ENCODE data around the gene SUPT6H. TPM values are rescaled to one million over a fixed set of nuclear protein-coding genes. Genes with fewer than 3 reads are reported as not detected.
A peak's percentile ranks its signal among the peaks of the same experiment; 100 is the strongest.

The SUPT6H gene
- total RNA-seq, 2 donors from 2014 or later: 40.1 to 47.1 TPM

- peaks cover 15% of the 10 kb centered on the region for H3K36me3 ChIP-seq
- no peaks in the 10 kb centered on the region for H3K27me3 ChIP-seq
- intact Hi-C loops (cut with DNase I): loop anchor here (5.0 to 10.0 kb wide), 2 partner anchors 44 to 83 kb away; partner anchors contain the start of genes NEK8, SPAG5 and TLCD1
- H3K4me1 ChIP-seq: peaks cover 7% of the 10 kb centered on the region
- TF ChIP-seq, protein P1, sequence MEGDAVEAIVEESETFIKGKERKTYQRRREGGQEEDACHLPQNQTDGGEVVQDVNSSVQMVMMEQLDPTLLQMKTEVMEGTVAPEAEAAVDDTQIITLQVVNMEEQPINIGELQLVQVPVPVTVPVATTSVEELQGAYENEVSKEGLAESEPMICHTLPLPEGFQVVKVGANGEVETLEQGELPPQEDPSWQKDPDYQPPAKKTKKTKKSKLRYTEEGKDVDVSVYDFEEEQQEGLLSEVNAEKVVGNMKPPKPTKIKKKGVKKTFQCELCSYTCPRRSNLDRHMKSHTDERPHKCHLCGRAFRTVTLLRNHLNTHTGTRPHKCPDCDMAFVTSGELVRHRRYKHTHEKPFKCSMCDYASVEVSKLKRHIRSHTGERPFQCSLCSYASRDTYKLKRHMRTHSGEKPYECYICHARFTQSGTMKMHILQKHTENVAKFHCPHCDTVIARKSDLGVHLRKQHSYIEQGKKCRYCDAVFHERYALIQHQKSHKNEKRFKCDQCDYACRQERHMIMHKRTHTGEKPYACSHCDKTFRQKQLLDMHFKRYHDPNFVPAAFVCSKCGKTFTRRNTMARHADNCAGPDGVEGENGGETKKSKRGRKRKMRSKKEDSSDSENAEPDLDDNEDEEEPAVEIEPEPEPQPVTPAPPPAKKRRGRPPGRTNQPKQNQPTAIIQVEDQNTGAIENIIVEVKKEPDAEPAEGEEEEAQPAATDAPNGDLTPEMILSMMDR (IDR thresholded peaks at IDR 0.05): no peak
- no peak overlapping the region for H3K4me3 ChIP-seq
- H3K9me3 ChIP-seq: no peaks in the 10 kb centered on the region
- no peak overlapping the region for H3K27ac ChIP-seq
- no peak overlapping the region for H3K9ac ChIP-seq (ENCODE audit: low read depth in 2 of 2, low read length in 2 of 2)
- DNase-seq: no peak
Observed at GRCh38 chr17:28641579-28641978, 20.4 kb upstream of the SUPT6H start.

GRCh38 chr17:28643983-28644786 is 17.8 kb upstream of the SUPT6H start:
- TF ChIP-seq, protein P1 (IDR thresholded peaks at IDR 0.05): peak; percentile 63
- Histone ChIP-seq H3K4me1 (peaks cover 7% of the 10 kb centered on the region), H3K4me3 (peak overlapping the region; percentile 83), H3K27me3 (no peaks in the 10 kb centered on the region), H3K36me3 (peaks cover 8% of the 10 kb centered on the region), H3K9me3 (no peaks in the 10 kb centered on the region), H3K9ac (ENCODE audit: low read depth in 2 of 2, low read length in 2 of 2) (peak overlapping the region; percentile 77 to 95), H3K27ac (peak overlapping the region; percentile 97)
- DNase-seq: peak; percentile 60
- intact Hi-C loops (cut with DNase I): loop anchor here (5.0 to 10.0 kb wide), 2 partner anchors 47 to 81 kb away; partner anchors contain the start of genes NEK8, SPAG5 and TLCD1

DNA sequence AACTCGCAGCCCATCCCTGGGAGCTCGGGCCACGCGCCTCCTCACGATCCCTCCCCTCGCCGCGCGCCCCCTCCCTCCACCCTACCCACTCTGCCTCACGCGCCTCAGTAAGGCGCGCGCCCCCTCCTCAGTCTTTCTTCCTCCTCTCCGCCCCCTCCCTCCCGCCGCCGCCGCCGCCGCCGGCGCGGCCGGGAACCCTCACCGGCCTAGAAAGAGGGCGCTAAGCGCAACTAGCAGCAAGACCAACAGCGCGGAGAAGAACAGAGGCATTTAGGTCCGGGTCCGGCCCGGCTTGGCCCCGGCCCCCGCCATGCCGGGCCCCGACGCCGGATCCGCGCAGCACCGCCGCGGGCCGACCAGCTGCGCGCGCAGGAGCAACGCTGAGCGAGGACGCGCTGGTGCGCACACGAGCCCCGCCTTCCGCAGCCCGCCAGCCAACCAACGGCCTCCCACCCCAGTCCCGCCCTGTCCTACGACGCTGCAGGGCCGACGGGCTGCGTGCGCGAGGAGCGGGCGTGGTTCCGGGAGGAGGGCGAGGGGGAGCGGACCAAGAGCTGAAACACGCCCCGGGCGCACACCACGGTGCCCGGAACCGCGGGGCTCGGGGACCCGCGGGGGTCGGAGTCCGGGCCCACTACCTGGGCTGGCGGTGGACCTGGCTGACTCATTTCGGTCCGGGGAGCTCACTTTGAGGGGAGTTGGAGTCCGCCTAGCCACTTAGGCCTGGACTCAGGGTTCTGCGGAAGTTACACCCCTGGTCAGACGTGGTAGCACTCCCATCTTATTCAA is 17.0 kb upstream of the SUPT6H start, which contains the start of gene BLTP2:
Gene BLTP2 (minus strand): TSS at position 372 of the 789 bp plus-strand sequence. CDS start 102 bp downstream, at position 270.
- H3K36me3 ChIP-seq: peaks cover 8% of the 10 kb centered on the region
- H3K9ac ChIP-seq (ENCODE audit: low read depth in 2 of 2, low read length in 2 of 2): peak within 1 kb of the TSS; percentile 77 to 95
- TF ChIP-seq, protein P1 (IDR thresholded peaks at IDR 0.05): no peak
- DNase-seq: peak; percentile 97
- no peaks in the 10 kb centered on the region for H3K9me3 ChIP-seq
- peak within 1 kb of the TSS; percentile 97 for H3K27ac ChIP-seq
- H3K4me3 ChIP-seq: peak within 1 kb of the TSS; percentile 83
- intact Hi-C loops (cut with DNase I): loop anchor here (5.0 to 10.0 kb wide), 2 partner anchors 48 to 80 kb away; partner anchors contain the start of genes NEK8, SPAG5 and TLCD1
- H3K27me3 ChIP-seq: no peaks in the 10 kb centered on the region
- H3K4me1 ChIP-seq: peaks cover 7% of the 10 kb centered on the region

GRCh38 chr17:28645576-28645939 is 16.4 kb upstream of the SUPT6H start:
- intact Hi-C loops (cut with DNase I): loop anchor here (10.0 kb wide), 1 partner anchor 79 kb away; the partner anchor contains the start of genes NEK8 and TLCD1
- H3K9ac ChIP-seq (ENCODE audit: low read depth in 2 of 2, low read length in 2 of 2): peak overlapping the region; percentile 75 to 95
- TF ChIP-seq, protein P1 (IDR thresholded peaks at IDR 0.05): no peak
- peak overlapping the region; percentile 83 for H3K4me3 ChIP-seq
- peak; percentile 27 for DNase-seq
- H3K27ac ChIP-seq: peak overlapping the region; percentile 97
- H3K9me3 ChIP-seq: no peaks in the 10 kb centered on the region
- H3K27me3 ChIP-seq: no peaks in the 10 kb centered on the region
- peaks cover 7% of the 10 kb centered on the region for H3K4me1 ChIP-seq
- H3K36me3 ChIP-seq: peaks cover 8% of the 10 kb centered on the region
